ENCODE results near the gene POC1B.

POC1B gene

DNA sequence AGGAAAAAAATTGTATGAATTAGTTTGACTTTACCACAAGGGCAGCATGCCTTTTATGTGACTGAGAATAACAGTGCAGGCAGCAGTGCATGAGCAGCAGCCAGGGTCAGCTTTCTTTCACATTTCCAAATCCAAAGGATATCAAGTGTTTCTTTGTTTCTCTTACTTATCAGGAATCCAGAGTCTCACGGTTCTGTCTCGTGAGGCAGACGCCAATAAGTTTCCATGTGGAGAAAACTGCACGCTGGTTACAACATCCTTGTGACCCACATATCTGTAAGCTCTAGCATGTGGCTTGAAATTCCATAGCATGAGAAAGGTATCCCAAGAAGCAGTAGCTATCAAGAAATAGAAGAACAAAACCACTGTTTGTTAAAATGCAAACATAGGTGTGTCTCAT is 28.8 kb downstream of the POC1B start:
- Histone ChIP-seq H3K4me3 (no peak overlapping the region), H3K27ac (no peak overlapping the region), H3K9ac (no peak overlapping the region), H3K4me1 (peaks cover 0 to 19% (median 0%) of the 10 kb centered on the region in 10 experiments; a peak in 6 of 20 replicates), H3K4me2 (no peak overlapping the region), H4K20me1 (0 out of 22 replicates have a peak, but pooled peaks cover 0 to 4% (median 0%) of the 10 kb centered on the region in 11 experiments), H3K27me3 (no peaks in the 10 kb centered on the region), H3K36me3 (peaks cover 25 to 66% (median 38%) of the 10 kb centered on the region in 11 experiments; a peak in 21 of 22 replicates), H3K9me3 (replicated peaks in 1 of 11) (no peaks in the 10 kb centered on the region)
- no peak for TF ChIP-seq Cebpa-rat (IDR thresholded peaks at IDR 0.05)

DNA sequence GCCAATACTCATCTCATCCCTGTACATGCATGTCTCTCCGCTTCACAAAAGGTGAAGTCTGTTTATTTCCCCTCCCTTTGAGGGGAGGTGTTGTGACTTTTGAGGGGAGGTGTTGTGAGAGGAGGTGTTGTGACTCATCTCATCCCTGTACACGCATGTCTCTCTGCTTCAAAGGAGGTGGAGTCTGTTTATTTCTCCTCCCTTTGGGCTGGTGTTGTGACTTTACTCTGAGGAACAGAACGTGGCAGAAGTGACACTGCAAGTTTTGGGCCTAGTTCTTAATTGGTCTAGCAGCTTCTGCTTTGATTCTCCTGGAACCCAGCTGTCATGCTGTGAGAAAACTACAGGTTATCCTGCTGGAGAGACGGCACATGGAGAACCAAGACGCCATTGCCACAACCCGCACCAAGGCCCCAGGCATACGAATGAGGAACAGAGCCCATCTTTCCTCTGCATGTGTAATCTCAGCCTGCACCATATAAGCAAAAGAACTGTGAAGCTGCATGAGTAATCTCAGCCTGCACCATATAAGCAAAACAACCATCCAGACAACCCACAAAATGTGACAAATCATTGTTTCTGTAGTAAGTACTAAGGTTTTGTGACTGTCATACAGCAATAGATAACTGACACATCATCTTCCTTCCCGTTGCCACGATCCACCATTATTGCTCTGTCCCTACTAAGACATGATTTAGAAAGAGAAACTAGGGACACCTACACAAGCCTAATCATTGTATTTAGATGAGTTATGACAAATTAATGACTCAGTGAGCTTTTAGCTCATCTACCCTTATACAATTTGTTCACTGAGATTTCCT is 31.2 kb downstream of the POC1B start:
- Histone ChIP-seq H3K4me3 (no peak overlapping the region), H4K20me1 (no peaks in the 10 kb centered on the region), H3K27ac (no peak overlapping the region), H3K36me3 (peaks cover 38 to 76% (median 53%) of the 10 kb centered on the region in 11 experiments), H3K4me2 (peak overlapping the region in 3 of 11 experiments; percentile 0 to 64 (median 46); a peak in 5 of 22 replicates), H3K27me3 (no peaks in the 10 kb centered on the region), H3K4me1 (peaks cover 0 to 19% (median 0%) of the 10 kb centered on the region in 10 experiments; a peak in 6 of 20 replicates), H3K9ac (no peak overlapping the region), H3K9me3 (replicated peaks in 1 of 11) (no peaks in the 10 kb centered on the region)
- TF ChIP-seq Cebpa-rat (IDR thresholded peaks at IDR 0.05), result no peak

DNA sequence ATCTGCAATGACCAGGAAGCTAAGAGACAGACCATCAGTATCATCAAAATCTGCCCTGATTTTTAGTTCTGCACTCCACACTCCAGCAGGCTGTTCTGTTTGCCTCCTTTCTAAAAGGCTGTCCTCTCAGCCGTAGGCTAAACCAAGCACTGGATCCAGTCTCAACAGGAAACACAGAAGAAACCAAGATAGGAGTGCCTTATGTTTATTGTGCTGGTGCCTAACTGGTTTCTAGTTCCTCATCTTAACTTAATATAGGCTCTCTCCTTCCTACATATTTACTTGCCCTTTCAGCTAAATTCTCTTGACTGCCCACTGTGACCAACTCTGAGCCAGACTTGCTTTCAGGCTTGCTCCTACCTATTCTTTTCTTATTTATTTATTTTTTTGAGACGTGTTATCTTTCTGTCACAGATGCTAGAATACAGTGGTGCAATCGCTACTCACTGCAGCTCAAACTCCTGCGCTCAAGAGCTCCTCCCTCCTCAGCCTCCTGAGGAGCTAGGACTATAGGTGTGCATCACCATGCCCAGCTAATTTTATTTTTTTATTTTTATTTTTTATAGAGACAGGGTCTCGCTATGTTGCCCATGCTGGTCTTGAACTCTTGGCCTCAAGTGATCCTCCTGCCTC is 32.1 kb downstream of the POC1B start:
- peaks cover 41 to 76% (median 55%) of the 10 kb centered on the region in 11 experiments for H3K36me3 ChIP-seq
- peak overlapping the region in 4 of 11 experiments; percentile 0 to 64 (median 36); a peak in 6 of 22 replicates for H3K4me2 ChIP-seq
- no peaks in the 10 kb centered on the region for H3K9me3 ChIP-seq (replicated peaks in 1 of 11)
- H3K27ac ChIP-seq, result no peak overlapping the region
- no peaks in the 10 kb centered on the region for H3K27me3 ChIP-seq
- H4K20me1 ChIP-seq, result no peaks in the 10 kb centered on the region
- H3K4me1 ChIP-seq, result peaks cover 0 to 19% (median 0%) of the 10 kb centered on the region in 10 experiments; a peak in 6 of 20 replicates
- H3K4me3 ChIP-seq, result no peak overlapping the region
- no peak for TF ChIP-seq Cebpa-rat (IDR thresholded peaks at IDR 0.05)
- no peak overlapping the region; a peak in 1 of 22 replicates for H3K9ac ChIP-seq

DNA sequence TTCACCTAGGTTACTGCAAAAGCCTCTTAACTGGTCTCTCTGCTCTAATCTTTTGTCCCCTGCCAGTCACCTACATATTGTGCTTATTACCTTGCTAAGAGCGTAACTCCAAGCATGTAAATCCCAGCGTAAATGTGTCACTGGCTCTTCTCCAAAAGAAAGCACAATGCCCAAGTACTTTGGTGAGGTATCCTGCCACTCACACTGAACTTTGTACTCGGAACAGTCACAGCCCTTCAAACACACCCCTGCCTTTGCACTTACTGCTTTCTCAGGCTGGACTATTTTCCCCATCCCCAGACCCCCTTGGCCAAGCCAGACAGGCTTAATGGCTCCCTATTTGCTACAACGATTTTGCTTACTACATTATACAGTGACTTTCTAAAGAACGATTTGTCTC is 33.0 kb downstream of the POC1B start:
- Histone ChIP-seq H3K27ac (no peak overlapping the region), H3K4me3 (no peak overlapping the region), H3K4me2 (peak overlapping the region in 1 of 11 experiments; percentile 64; a peak in 1 of 22 replicates), H3K9me3 (replicated peaks in 1 of 11) (no peaks in the 10 kb centered on the region), H3K4me1 (peaks cover 0 to 19% (median 0%) of the 10 kb centered on the region in 10 experiments; a peak in 6 of 20 replicates), H3K27me3 (no peaks in the 10 kb centered on the region), H3K9ac (no peak overlapping the region), H4K20me1 (no peaks in the 10 kb centered on the region), H3K36me3 (peaks cover 44 to 77% (median 56%) of the 10 kb centered on the region in 11 experiments)
- TF ChIP-seq Cebpa-rat (IDR thresholded peaks at IDR 0.05), result no peak

DNA sequence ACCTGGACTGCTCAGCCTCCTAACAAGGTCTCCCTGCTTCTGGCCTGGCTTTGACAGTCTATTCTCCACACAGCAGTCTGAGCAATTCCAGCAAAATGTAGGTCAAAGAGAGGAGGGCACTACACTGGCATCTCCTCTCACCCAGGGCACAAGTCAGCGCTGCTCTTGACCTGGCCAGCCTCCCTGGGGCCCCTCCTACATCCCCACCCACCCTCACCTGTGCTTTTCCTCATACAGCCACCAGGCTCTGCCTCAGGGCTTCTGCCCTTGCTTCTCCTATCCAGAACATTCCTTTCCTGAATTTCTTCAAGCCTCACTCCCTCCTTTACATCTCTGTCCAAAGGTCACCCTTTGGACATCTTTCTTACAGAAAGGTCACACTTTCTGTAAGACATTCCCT is 34.9 kb downstream of the POC1B start:
- H3K27ac ChIP-seq, result no peak overlapping the region
- H3K4me2 ChIP-seq, result no peak overlapping the region
- no peaks in the 10 kb centered on the region for H3K9me3 ChIP-seq (replicated peaks in 1 of 11)
- no peaks in the 10 kb centered on the region for H3K27me3 ChIP-seq
- H3K9ac ChIP-seq, result no peak overlapping the region
- H3K36me3 ChIP-seq, result peaks cover 54 to 77% (median 62%) of the 10 kb centered on the region in 11 experiments
- peaks cover 0 to 5% (median 0%) of the 10 kb centered on the region in 11 experiments; a peak in 3 of 22 replicates for H4K20me1 ChIP-seq
- no peak for TF ChIP-seq Cebpa-rat (IDR thresholded peaks at IDR 0.05)
- H3K4me1 ChIP-seq, result peaks cover 0 to 19% (median 0%) of the 10 kb centered on the region in 10 experiments; a peak in 6 of 20 replicates
- no peak overlapping the region for H3K4me3 ChIP-seq

DNA sequence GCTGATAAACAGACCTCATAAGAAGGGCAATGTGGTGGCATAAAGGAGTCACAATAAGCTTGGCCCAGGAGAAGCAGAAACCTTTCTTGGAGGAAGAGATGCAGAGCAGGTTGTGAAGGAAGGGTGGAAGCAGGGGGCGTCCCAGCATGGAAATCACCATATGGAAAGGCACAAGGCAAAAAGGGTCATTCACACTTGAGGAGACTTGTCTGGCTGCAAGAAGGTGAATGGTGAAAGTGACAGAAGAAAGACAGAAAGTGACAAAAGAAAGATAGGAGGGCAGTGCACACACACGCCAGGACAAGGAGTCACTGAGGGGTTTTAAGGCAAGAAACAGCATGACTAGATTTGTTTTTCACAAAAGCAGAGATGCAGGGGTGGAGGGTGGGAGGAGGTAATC is 39.6 kb downstream of the POC1B start:
- Histone ChIP-seq H3K9me3 (replicated peaks in 1 of 11) (no peaks in the 10 kb centered on the region), H3K4me3 (no peak overlapping the region), H3K9ac (no peak overlapping the region), H3K27me3 (no peaks in the 10 kb centered on the region), H3K4me1 (peaks cover 0 to 6% (median 0%) of the 10 kb centered on the region in 10 experiments; a peak in 3 of 20 replicates), H3K36me3 (peaks cover 66 to 94% (median 78%) of the 10 kb centered on the region in 11 experiments), H4K20me1 (peaks cover 0 to 5% (median 0%) of the 10 kb centered on the region in 11 experiments; a peak in 3 of 22 replicates), H3K27ac (no peak overlapping the region), H3K4me2 (no peak overlapping the region)
- TF ChIP-seq Cebpa-rat (IDR thresholded peaks at IDR 0.05), result no peak

DNA sequence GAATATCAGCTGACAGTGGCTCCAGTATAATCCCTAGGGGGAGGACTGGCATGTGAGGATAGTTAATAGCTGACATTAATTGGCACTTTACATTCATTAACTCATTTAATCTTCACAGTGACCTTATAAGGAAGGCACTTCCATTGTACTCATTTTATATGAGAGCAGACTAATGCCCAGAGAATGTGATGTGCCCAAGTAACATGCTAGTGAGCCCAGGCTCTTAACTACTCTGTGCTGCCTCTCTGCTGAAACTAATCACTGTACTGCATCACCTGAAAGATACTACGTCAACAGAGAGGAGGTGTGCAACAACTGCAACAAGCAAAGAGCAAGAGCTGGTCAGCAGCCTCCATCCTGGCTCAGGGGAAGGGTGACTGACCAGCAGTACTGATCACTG is 41.4 kb downstream of the POC1B start:
- peaks cover 0 to 9% (median 0%) of the 10 kb centered on the region in 10 experiments; a peak in 3 of 20 replicates for H3K4me1 ChIP-seq
- no peak overlapping the region for H3K4me2 ChIP-seq
- no peaks in the 10 kb centered on the region for H3K9me3 ChIP-seq (replicated peaks in 1 of 11)
- no peak overlapping the region for H3K9ac ChIP-seq
- no peak for TF ChIP-seq Cebpa-rat (IDR thresholded peaks at IDR 0.05)
- peaks cover 49 to 85% (median 61%) of the 10 kb centered on the region in 11 experiments for H3K36me3 ChIP-seq
- no peak overlapping the region for H3K4me3 ChIP-seq
- no peak overlapping the region for H3K27ac ChIP-seq
- H3K27me3 ChIP-seq, result no peaks in the 10 kb centered on the region
- peaks cover 0 to 5% (median 0%) of the 10 kb centered on the region in 11 experiments; a peak in 3 of 22 replicates for H4K20me1 ChIP-seq

DNA sequence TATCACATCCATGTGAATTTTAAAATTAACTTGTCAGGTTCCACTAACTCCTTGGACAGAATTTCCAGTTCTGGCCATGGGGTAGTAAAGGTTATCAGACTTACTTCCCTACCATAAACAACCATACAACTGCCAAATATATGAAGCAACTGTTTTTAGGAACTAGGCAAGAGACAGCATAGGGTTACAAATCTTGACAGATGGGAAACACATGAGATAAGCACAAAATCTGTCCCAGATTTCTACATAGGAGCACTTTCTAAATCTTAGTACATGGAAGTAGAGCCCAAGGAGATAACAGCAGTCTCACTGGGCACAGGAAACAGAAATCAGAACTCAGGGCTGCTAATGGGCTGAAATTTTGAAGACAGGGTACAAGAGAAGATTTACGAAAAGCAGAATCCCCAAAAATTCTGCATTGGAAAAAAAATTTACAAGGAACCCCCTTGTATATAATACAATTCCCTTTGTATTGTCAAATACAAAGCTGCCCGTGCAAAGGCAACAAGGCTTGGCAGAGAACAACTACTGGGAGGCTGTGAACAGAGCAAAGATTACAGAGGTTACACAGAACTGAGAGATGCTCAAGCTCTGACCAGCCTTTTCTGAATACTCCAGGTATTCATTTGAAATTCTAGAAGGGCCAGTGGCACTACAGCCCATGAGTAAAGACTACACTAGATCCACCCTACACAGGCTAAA is 44.5 kb downstream of the POC1B start:
- H3K36me3 ChIP-seq, result peaks cover 27 to 54% (median 36%) of the 10 kb centered on the region in 11 experiments; a peak in 21 of 22 replicates
- no peaks in the 10 kb centered on the region for H3K27me3 ChIP-seq
- H3K4me1 ChIP-seq, result peaks cover 0 to 25% (median 0%) of the 10 kb centered on the region in 10 experiments; a peak in 4 of 20 replicates
- H4K20me1 ChIP-seq, result no peaks in the 10 kb centered on the region; a peak in 2 of 22 replicates
- no peak overlapping the region for H3K4me3 ChIP-seq
- H3K9ac ChIP-seq, result no peak overlapping the region
- TF ChIP-seq Cebpa-rat (IDR thresholded peaks at IDR 0.05), result no peak
- peak overlapping the region in 2 of 11 experiments; percentile 8 to 25; a peak in 2 of 22 replicates for H3K4me2 ChIP-seq
- H3K9me3 ChIP-seq (replicated peaks in 1 of 11), result no peaks in the 10 kb centered on the region
- H3K27ac ChIP-seq, result no peak overlapping the region

Measured in BLaER1 treated with 17β-estradiol and CSF1 and Interleukin-3, amounts not matched to agents 10 nM and 100 nM (cell line).